MM.1S (cell line): ENCODE data around the gene ENTPD3.

Source experiments
- DNase-seq: peaks from one replicate; pipeline ENCODE4 v3.0.0-alpha.2; 2015
- H2AFZ ChIP-seq: fragments of 300-600 bp; sonication (generic); 2 replicates; pipeline ENCODE4 v1.6.0; 2016; ENCODE audit warnings: antibody characterized with exemption, low read length
- H3F3A ChIP-seq: fragments of 300-600 bp; sonication (generic); 2 replicates; pipeline ENCODE4 v1.6.1; 2016; ENCODE audit warnings: mild to moderate bottlenecking, antibody characterized with exemption, low read length, moderate library complexity, mixed read lengths; ENCODE audit not compliant: insufficient read depth
- H3K27ac ChIP-seq: fragments of 300-600 bp; sonication (generic); 2 replicates; pipeline ENCODE4 v1.5.1; 2016; ENCODE audit warnings: mild to moderate bottlenecking, low read length
- H3K27me3 ChIP-seq: fragments of 300-600 bp; sonication (generic); replicated peaks from 2 replicates; pipeline ENCODE4 v1.6.0; 2016; ENCODE audit warnings: low read length; ENCODE audit not compliant: insufficient read depth
- H3K36me3 ChIP-seq: fragments of 300-600 bp; sonication (generic); replicated peaks from 2 replicates; pipeline ENCODE4 v1.6.1; 2016; ENCODE audit warnings: mild to moderate bottlenecking, low read length, mixed read lengths; ENCODE audit not compliant: insufficient read depth
- H3K4me1 ChIP-seq: fragments of 300-600 bp; sonication (generic); 2 replicates; pipeline ENCODE4 v1.6.1; 2016; ENCODE audit warnings: low read length, mixed read lengths
- H3K4me2 ChIP-seq: fragments of 300-600 bp; sonication (generic); 2 replicates; pipeline ENCODE4 v1.6.0; 2016; ENCODE audit warnings: low read depth, low read length
- H3K4me3 ChIP-seq: fragments of 300-600 bp; sonication (generic); 2 replicates; pipeline ENCODE4 v1.5.1; 2016; ENCODE audit warnings: low read length, mixed read lengths
- H3K79me2 ChIP-seq: fragments of 300-600 bp; sonication (generic); 2 replicates; pipeline ENCODE4 v1.6.1; 2016; ENCODE audit warnings: mixed run types, low read length, mixed read lengths
- H3K9ac ChIP-seq: fragments of 300-600 bp; sonication (generic); 2 replicates; pipeline ENCODE4 v1.6.1; 2016; ENCODE audit warnings: low read length, mixed read lengths
- H3K9me2 ChIP-seq: fragments of 300-600 bp; sonication (generic); replicated peaks from 2 replicates; pipeline ENCODE4 v1.6.1; 2016; ENCODE audit warnings: mild to moderate bottlenecking, low read length, mixed read lengths; ENCODE audit not compliant: insufficient read depth
- H3K9me3 ChIP-seq: fragments of 300-600 bp; sonication (generic); replicated peaks from 2 replicates; pipeline ENCODE4 v1.6.1; 2016; ENCODE audit warnings: mild to moderate bottlenecking, low read length, mixed read lengths; ENCODE audit not compliant: insufficient read depth
- H4K20me1 ChIP-seq: fragments of 300-600 bp; sonication (generic); 2 replicates; pipeline ENCODE4 v1.6.1; 2016; ENCODE audit warnings: mild to moderate bottlenecking, low read length, moderate library complexity, mixed read lengths; ENCODE audit not compliant: insufficient read depth
- EZH2 ChIP-seq: fragments of 300-600 bp; sonication (generic); optimal IDR thresholded peaks from 2 replicates; pipeline ENCODE3; 2017; ENCODE audit warnings: low read depth, mild to moderate bottlenecking, antibody characterized with exemption, low read length, mixed read lengths
- EZH2phosphoT487 ChIP-seq: fragments of 300-600 bp; sonication (generic); IDR thresholded peaks from 2 replicates; pipeline ENCODE4 v1.6.1; 2018; ENCODE audit warnings: antibody characterized with exemption, low read length
- TF ChIP-seq, protein P1 (sequence below): fragments of 300-600 bp; sonication (generic); IDR thresholded peaks from 2 replicates; pipeline ENCODE4 v1.5.1; 2016; ENCODE audit warnings: antibody characterized with exemption, low read length, mixed read lengths

Gene ENTPD3

DNA sequence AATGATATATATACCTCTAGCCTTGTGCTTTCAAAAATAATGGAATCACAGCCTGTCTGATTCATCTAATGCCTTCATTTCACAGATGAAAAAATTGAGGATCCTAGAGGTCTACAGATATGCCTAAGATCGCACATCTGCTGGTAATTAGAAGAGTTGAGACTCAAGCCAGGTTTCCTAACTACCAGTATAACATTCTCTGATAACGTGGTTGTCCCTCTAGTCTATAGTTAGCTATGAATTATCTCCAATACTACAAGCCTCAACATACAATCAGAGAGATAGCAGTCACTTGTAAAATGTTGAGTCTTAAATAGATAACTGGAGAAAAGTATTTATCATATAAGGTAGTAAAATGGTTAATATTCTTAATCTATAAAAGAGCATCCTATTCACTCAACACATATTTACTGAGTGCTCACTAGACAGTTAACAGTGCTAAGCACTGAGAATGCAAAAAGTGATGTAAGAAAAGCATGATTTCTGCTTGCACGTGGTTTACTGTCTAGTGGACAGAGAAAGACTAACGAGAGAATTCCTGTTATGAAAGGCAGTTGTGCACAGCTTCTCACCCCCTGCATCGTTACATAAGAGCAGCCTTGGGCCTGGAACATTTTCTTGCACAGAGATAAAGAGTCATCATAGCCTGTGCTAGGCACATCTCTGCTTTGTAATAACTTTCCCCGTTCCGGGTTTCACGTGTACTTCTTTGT is 4.9 kb upstream of the ENTPD3 start:
- Histone ChIP-seq H3K4me3 (no peak overlapping the region), H4K20me1 (no peaks in the 10 kb centered on the region), H2AFZ (no peak overlapping the region), H3K27ac (no peak overlapping the region), H3F3A (no peaks in the 10 kb centered on the region), H3K79me2 (no peaks in the 10 kb centered on the region), H3K4me1 (no peaks in the 10 kb centered on the region), H3K9me2 (no peaks in the 10 kb centered on the region), H3K4me2 (no peak overlapping the region), H3K9ac (no peak overlapping the region), H3K36me3 (no peaks in the 10 kb centered on the region), H3K9me3 (no peaks in the 10 kb centered on the region), H3K27me3 (no peaks in the 10 kb centered on the region)
- no peak for TF ChIP-seq EZH2phosphoT487
- TF ChIP-seq, protein P1, sequence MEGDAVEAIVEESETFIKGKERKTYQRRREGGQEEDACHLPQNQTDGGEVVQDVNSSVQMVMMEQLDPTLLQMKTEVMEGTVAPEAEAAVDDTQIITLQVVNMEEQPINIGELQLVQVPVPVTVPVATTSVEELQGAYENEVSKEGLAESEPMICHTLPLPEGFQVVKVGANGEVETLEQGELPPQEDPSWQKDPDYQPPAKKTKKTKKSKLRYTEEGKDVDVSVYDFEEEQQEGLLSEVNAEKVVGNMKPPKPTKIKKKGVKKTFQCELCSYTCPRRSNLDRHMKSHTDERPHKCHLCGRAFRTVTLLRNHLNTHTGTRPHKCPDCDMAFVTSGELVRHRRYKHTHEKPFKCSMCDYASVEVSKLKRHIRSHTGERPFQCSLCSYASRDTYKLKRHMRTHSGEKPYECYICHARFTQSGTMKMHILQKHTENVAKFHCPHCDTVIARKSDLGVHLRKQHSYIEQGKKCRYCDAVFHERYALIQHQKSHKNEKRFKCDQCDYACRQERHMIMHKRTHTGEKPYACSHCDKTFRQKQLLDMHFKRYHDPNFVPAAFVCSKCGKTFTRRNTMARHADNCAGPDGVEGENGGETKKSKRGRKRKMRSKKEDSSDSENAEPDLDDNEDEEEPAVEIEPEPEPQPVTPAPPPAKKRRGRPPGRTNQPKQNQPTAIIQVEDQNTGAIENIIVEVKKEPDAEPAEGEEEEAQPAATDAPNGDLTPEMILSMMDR: no peak
- TF ChIP-seq EZH2: no peak
- no peak for DNase-seq

DNA sequence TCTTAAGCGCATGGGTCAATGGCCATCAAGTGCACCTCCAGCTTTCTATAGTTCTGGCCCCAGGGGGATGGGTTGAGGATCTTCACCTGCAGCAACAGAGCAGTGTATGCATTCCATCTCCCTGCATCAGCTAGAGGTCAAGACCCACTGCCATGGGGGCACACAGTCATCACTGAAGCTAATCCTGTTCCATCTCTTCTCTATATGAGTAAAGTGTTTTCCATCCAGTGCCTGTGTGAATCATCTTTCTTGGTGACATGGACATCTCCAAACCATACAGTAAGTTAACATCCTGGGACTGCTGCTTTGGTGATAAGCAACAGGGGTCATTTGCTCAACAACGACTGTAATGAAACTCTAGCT is 4.4 kb upstream of the ENTPD3 start:
- no peak overlapping the region for H2AFZ ChIP-seq
- H3K27ac ChIP-seq: no peak overlapping the region
- H3K9ac ChIP-seq: no peak overlapping the region
- H3K4me1 ChIP-seq: no peaks in the 10 kb centered on the region
- H3K27me3 ChIP-seq: no peaks in the 10 kb centered on the region
- no peaks in the 10 kb centered on the region for H3K79me2 ChIP-seq
- DNase-seq: no peak
- no peaks in the 10 kb centered on the region for H4K20me1 ChIP-seq
- H3K9me3 ChIP-seq: no peaks in the 10 kb centered on the region
- H3K9me2 ChIP-seq: no peaks in the 10 kb centered on the region
- TF ChIP-seq EZH2 (no peak), EZH2phosphoT487 (no peak)
- TF ChIP-seq, protein P1: no peak
- H3K36me3 ChIP-seq: no peaks in the 10 kb centered on the region
- no peak overlapping the region for H3K4me3 ChIP-seq
- H3F3A ChIP-seq: no peaks in the 10 kb centered on the region
- H3K4me2 ChIP-seq: no peak overlapping the region

DNA sequence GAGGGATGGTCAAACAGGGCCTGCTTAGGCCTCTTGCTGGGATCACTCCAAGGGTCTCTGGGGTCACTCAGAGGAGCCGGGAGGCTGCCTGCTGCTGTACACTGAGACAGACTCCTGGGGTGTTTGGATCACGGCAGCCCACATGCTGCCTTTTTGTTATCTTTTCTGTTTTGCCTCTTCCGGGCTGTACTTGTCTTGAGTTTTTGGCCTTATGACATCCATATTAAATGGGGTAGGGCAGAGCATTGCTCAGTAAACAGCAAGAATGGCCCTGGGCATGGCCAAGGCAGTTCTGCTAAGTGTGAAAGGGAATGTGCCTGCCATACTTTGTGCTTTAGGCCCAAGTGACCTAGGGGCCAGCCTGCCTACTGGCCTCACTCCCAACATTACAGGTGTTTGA is 771 bp upstream of the ENTPD3 start:
- Histone ChIP-seq H3F3A (no peaks in the 10 kb centered on the region), H3K9me2 (no peaks in the 10 kb centered on the region), H3K27me3 (no peaks in the 10 kb centered on the region), H3K79me2 (no peaks in the 10 kb centered on the region), H3K27ac (no peak overlapping the region), H3K4me2 (no peak overlapping the region), H3K9ac (no peak overlapping the region), H3K36me3 (no peaks in the 10 kb centered on the region), H4K20me1 (no peaks in the 10 kb centered on the region), H3K4me1 (no peaks in the 10 kb centered on the region), H2AFZ (no peak overlapping the region), H3K4me3 (no peak overlapping the region), H3K9me3 (no peaks in the 10 kb centered on the region)
- TF ChIP-seq, protein P1: no peak
- no peak for TF ChIP-seq EZH2phosphoT487
- TF ChIP-seq EZH2: no peak
- no peak for DNase-seq
